HepG2 (cell line): ENCODE measurements around the gene TMEM132D. TPM values are rescaled to one million over a fixed set of nuclear protein-coding genes. Genes with fewer than 3 reads are reported as not detected.

Experiments used
- ATAC-seq: fragments of 200-7000 bp; cut with Tn5 transposase; 3 replicates; pipeline ENCODE4 v1.9.1; 2020; ENCODE audit warnings: mild to moderate bottlenecking, moderate library complexity
- BruUV-seq: library from RNA; stranded (reverse); fragments of 400-500 nt; replicated peaks from 2 replicates; lab custom pipeline; 2021; lab: Mats Ljungman, UMichigan
- CTCF ChIA-PET: fragments of 300-600 bp; formaldehyde crosslinking; extraction: SDS; loops from one replicate; lab custom pipeline; 2021; ENCODE audit warnings: low total read pairs, inconsistent platforms, low intra/inter-chr PET ratio; lab: Yijun Ruan, JAX
- POLR2A ChIA-PET: fragments of 350-600 bp; sonication (Branson Sonifier 250); formaldehyde crosslinking; loops from one replicate; lab custom pipeline; 2020; ENCODE audit warnings: antibody characterized with exemption, inconsistent platforms; lab: Yijun Ruan, JAX
- DNase-seq: peaks from one replicate; pipeline ENCODE4 v3.0.0-alpha.2; 2015; ENCODE audit warnings: low spot score
- FAIRE-seq: peaks from 3 replicates; lab custom pipeline; 2011; peaks lifted over from hg19 to GRCh38; lab: Jason Lieb, UNC
- H2AFZ ChIP-seq: one replicate; pipeline ENCODE4 v1.6.1; 2011; ENCODE audit warnings: low read length, inconsistent platforms
- H3K27ac ChIP-seq: fragments of 300-600 bp; 3 replicates; pipeline ENCODE4 v1.8.0; 2011; ENCODE audit warnings: mixed run types, mild to moderate bottlenecking, mixed read lengths, low read length, inconsistent platforms; ENCODE audit not compliant: insufficient read depth; ENCODE audit errors: extremely low read length
- H3K27me3 ChIP-seq, 2 experiments: fragments of 200-600 bp in 1 of 2; 2 replicates in 1 of 2; 3 replicates in 1 of 2; pipeline versions ENCODE4 v1.6.0 to v1.8.0; 2011; ENCODE audit warnings: low read length in 2 of 2, mild to moderate bottlenecking in 2 of 2, moderate library complexity in 2 of 2, inconsistent platforms in 1 of 2; ENCODE audit not compliant: insufficient read depth in 2 of 2, control insufficient read depth in 1 of 2
- H3K36me3 ChIP-seq, 2 experiments: fragments of 200-600 bp in 1 of 2; replicated peaks in 1 of 2; 2 replicates in 1 of 2; 3 replicates in 1 of 2; pipeline versions ENCODE4 v1.5.1 to v1.8.0; 2011; ENCODE audit warnings: low read length in 2 of 2, inconsistent platforms in 1 of 2; ENCODE audit not compliant: insufficient read depth in 2 of 2, control insufficient read depth in 1 of 2
- H3K4me1 ChIP-seq: 2 replicates; pipeline ENCODE4 v1.5.1; 2012; ENCODE audit warnings: low read length, inconsistent platforms; ENCODE audit not compliant: insufficient read depth
- H3K4me2 ChIP-seq: 2 replicates; pipeline ENCODE4 v1.6.0; 2011; ENCODE audit warnings: low read depth, low read length, inconsistent platforms
- H3K4me3 ChIP-seq, 3 experiments: fragments of 200-600 bp in 1 of 3; sonication (generic), shearing (Covaris generic) in 1 of 3; replicated peaks in 1 of 3; 2 replicates each; pipeline ENCODE4 v1.5.1; 2011 to 2016; ENCODE audit warnings: low read length in 3 of 3, inconsistent platforms in 2 of 3, low read depth in 2 of 3, mild to moderate bottlenecking in 2 of 3, control low read depth in 1 of 3, mixed read lengths in 1 of 3; ENCODE audit not compliant: insufficient read depth in 1 of 3
- H3K79me2 ChIP-seq: one replicate; pipeline ENCODE4 v1.6.1; 2011; ENCODE audit warnings: low read length, inconsistent platforms; ENCODE audit not compliant: insufficient read depth
- H3K9ac ChIP-seq: 2 replicates; pipeline ENCODE4 v1.6.0; 2011; ENCODE audit warnings: mild to moderate bottlenecking, low read depth, low read length, inconsistent platforms; ENCODE audit not compliant: insufficient read depth
- H3K9me3 ChIP-seq: 2 replicates; pipeline ENCODE4 v1.5.1; 2012; ENCODE audit warnings: mild to moderate bottlenecking, low read length
- H4K20me1 ChIP-seq: 2 replicates; pipeline ENCODE4 v1.6.0; 2011; ENCODE audit warnings: inconsistent platforms, mild to moderate bottlenecking, low read length, moderate library complexity; ENCODE audit not compliant: insufficient read depth
- ADNP ChIP-seq: sonication (generic); formaldehyde crosslinking; IDR thresholded peaks from 2 replicates; pipeline ENCODE4 v1.4.0; 2020; ENCODE audit warnings: missing genetic modification reagents
- PLSCR1 ChIP-seq: sonication (generic); formaldehyde crosslinking; IDR thresholded peaks from 2 replicates; pipeline ENCODE4 v1.5.0; 2020; ENCODE audit warnings: missing genetic modification reagents, mild to moderate bottlenecking, borderline replicate concordance
- RXRB ChIP-seq: IDR thresholded peaks from 2 replicates; pipeline ENCODE4 v1.6.1; 2016; ENCODE audit warnings: borderline replicate concordance, missing genetic modification reagents, missing compliant biosample characterization
- TBL1XR1 ChIP-seq: fragments of 150-350 bp; IDR thresholded peaks from 2 replicates; pipeline ENCODE4 v1.6.1; 2014; ENCODE audit warnings: borderline replicate concordance, low read length; ENCODE audit not compliant: partially characterized antibody
- ZNF10 ChIP-seq: sonication (generic); formaldehyde crosslinking; IDR thresholded peaks from 2 replicates; pipeline ENCODE4 v1.4.0; 2020; ENCODE audit warnings: mild to moderate bottlenecking, low read depth, missing genetic modification reagents, borderline replicate concordance
- ZNF800 ChIP-seq: sonication (generic); formaldehyde crosslinking; IDR thresholded peaks from 2 replicates; pipeline ENCODE4 v1.4.0; 2020; ENCODE audit warnings: missing genetic modification reagents
- WGBS: methylation state at CpG from one replicate; pipeline ENCODE4 v1.1.6; 2017; ENCODE audit warnings: low lambda C conversion rate; 5-methylcytosine and 5-hydroxymethylcytosine counted together
- in situ Hi-C: cut with HindIII; loops from 2 replicates; pipeline ENCODE4 v1.10.0; 2017; ENCODE audit warnings: low pct_unique_long_range_greater_than_20kb; ENCODE audit not compliant: extremely low pct_ligation_motif_present
- intact Hi-C: fragments of 100-400 bp; cut with micrococcal nuclease; formaldehyde crosslinking; loops from one replicate; pipeline ENCODE4 v1.10.0; 2022; ENCODE audit not compliant: unreplicated experiment
- polyA plus RNA-seq, 8 experiments: library from polyadenylated mRNA; depleted of rRNA in 3 of 8; stranded (reverse) in 7 of 8; unstranded in 1 of 8; fragments of >200 nt; fragmentation: Illumina TruSeq in 4 of 8; extraction: Trizol in 4 of 8; gene quantifications; 2 replicates each; pipeline versions ENCODE4 v1.2.1 to v1.2.3, GENCODE V29; 2011 to 2016; ENCODE audit warnings: low read depth in 4 of 8, missing spikeins in 1 of 8, mixed read lengths in 1 of 8; ENCODE audit not compliant: insufficient read depth in 1 of 8
- total RNA-seq, 5 experiments: library from RNA; depleted of rRNA; stranded (reverse); fragments of >200 nt; fragmentation: Illumina TruSeq; extraction: Trizol; gene quantifications; 2 replicates each; pipeline ENCODE4 v1.2.3, GENCODE V29; 2016; ENCODE audit warnings: low read depth in 1 of 5

The TMEM132D gene
- total and polyA plus RNA-seq, 2 of the 13 experiments (the other 11 are each of a cell fraction or from before 2014, with no cell fraction given): not detected

GRCh38 chr12:129530517-129530916 is 373.3 kb downstream of the TMEM132D start:
- ATAC-seq (no peak), DNase-seq (no peak), FAIRE-seq (no peak)
- intact Hi-C loops: no loop called here
- WGBS: 21% methylated on average over 6 of the region's 6 CpGs
- in situ Hi-C loops: no loop called here
- ChIA-PET POLR2A (no interaction called here), CTCF (no interaction called here)
- Histone ChIP-seq H4K20me1 (no peaks in the 10 kb centered on the region), H3K4me2 (no peak overlapping the region), H3K9ac (no peak overlapping the region), H3K79me2 (no peaks in the 10 kb centered on the region), H3K27me3 (no peaks in the 10 kb centered on the region; a peak in 1 of 5 replicates), H3K4me3 (no peak overlapping the region), H3K36me3 (no peaks in the 10 kb centered on the region), H2AFZ (no peak overlapping the region), H3K9me3 (no peaks in the 10 kb centered on the region), H3K27ac (no peak overlapping the region), H3K4me1 (no peaks in the 10 kb centered on the region)
- BruUV-seq: no TSS peak
- no peak for TF ChIP-seq ZNF10 (CRISPR knock-in tag)
- no peak for TF ChIP-seq TBL1XR1
- no peak for TF ChIP-seq ZNF800 (CRISPR knock-in tag)
- no peak for TF ChIP-seq PLSCR1

DNA sequence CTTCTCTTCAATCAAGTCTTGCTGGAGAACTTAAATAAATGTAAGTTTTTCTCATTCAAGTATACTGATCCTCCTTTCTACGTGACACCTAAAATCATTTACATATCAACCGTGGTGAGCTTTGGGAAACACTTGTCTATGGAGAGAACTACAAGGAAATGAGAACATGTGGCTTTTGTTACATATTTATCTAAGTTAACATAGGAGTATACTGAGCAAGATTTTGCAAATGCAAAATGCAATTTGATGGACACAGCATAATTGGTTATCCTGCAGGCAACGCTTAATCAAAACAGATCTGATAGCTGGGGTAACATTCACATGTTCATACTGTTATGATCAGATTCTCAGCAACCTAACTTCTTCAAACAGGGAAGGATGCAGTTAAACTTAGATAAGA is 376.3 kb downstream of the TMEM132D start:
- Histone ChIP-seq H3K9ac (no peak overlapping the region), H4K20me1 (no peaks in the 10 kb centered on the region), H3K36me3 (no peaks in the 10 kb centered on the region), H3K4me1 (no peaks in the 10 kb centered on the region), H3K79me2 (no peaks in the 10 kb centered on the region), H2AFZ (no peak overlapping the region), H3K27ac (no peak overlapping the region), H3K4me2 (no peak overlapping the region), H3K27me3 (no peaks in the 10 kb centered on the region; a peak in 1 of 5 replicates), H3K9me3 (no peaks in the 10 kb centered on the region), H3K4me3 (no peak overlapping the region)
- no peak for TF ChIP-seq RXRB (CRISPR knock-in tag)
- TF ChIP-seq ADNP (CRISPR knock-in tag): no peak
- DNase-seq: no peak
- ChIA-PET POLR2A (no interaction called here), CTCF (no interaction called here)
- BruUV-seq: no TSS peak
- intact Hi-C loops (no loop called here), in situ Hi-C loops (no loop called here)
- no peak for FAIRE-seq
- no peak for ATAC-seq
- WGBS: 6% methylated on average over 3 of the region's 3 CpGs
